ENCODE results near the gene CDC42BPA.

The CDC42BPA gene

DNA sequence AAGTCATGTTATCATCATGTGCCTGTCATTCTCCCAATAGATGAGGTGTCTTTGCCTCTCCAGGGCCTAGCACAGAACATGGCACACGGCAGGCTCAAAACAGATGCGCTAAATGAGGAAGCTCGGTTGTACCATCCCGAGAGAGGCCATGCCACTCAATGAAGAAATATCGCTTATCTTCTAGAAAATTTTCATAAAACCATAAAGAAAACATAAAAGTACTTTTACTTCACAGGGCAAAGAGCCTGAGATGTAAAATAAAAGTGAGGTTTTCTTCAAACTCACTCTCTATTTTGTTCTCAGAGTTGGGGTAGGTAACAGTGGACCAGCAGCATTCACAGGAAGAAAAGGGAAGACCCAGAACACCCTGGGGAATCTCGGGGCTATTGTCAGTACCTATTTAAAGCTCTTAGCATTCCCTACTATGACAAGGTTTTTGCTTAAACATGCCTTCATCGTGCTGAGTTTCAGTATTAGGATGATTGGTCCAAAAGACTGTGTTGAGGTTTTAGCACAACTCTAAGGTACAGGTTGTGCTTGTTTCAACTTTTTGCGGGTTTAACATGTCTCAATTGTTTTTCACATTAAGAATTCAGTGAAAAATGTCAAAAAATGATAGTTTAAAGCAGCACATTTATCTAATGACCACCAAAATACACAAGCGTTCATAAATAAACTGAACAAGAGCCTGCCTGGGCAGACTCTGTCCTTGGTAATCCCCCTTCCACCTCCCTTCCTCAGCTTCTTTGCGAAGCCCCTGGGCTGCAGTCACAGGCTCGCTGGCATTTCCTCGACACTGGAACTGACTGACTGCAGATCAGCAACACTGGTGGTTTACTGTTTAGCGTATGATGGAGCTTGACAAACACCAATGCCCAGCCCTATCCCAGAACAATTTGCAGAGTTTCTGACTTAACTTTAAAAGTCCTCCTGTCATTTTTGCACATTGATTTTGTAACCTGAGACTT, 322.6 kb downstream of the CDC42BPA start:
- DNase-seq (ENCODE audit: low spot score) = no peak

DNA sequence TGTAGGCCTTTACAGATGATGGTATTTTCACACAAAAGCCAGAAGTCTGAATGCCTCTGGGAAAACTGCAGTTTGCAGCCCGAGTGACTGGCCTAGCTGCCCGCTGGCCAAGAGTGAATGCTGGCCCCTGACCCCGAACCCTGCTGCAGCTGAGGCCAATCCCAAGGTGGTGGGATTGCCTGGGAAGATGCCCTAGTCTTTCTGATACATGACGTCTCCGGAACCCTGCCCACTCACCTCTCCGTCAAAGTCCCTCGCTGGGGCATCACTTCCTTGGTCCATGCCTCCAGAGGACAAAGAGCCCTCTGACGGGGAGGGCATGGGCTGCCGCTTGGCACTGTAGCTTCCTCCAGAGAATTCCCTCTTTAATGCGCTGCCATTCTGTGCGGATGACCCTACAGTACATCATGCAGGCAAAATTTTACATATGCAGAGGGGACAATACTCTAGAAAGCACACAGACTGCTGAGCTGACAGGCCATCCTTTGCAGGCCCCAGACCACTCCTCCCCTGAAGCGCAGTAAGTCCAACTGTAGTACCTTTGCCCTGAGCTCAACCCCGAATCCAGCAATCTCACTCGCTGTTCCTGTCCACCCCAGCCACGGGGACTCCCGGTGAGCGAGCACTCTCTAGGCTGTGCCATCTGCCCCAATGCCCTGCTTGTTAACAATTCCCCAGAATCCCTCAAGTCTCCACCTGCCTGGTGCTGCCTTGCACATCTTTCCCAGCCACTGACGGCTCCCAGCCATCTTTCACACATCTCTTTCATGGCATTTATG, 323.5 kb downstream of the CDC42BPA start:
- DNase-seq (ENCODE audit: low spot score) = no peak

DNA sequence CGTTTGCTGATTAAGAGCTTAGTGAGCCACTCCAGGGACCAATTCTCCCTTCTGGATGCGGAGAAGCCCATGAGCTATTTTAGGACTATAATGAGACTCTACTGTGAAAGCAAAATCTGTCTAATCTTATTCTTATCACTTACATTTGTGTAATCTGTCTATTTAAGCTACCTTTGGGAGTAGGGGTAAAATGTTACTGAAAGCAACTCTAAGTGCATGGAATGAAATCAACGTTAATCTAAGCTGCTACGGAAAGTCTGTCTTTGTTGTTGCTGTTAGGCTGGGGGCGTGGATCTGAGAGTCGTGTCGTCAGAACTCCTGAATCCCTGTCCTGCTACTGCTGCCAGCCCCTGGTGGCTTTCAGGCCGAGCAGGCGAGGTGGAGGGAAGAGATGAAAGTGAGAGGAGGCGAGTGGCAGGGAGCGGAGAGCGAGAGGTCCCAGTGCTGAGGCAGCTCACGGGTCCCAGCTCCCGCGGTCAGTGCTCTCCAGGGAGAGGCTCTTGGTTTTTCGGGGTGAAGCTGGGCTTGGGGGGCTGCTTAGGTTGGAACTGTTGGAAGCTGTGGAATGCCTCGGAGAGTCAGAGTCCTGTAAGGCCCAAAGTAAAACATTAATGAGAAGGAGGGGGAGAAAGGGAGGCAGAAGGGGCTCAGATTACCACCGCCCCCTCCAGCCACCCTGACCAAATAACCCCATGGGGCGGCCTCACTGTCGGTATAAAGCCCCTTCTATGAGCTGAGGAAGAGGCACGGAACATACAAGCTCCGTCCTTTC, 324.3 kb downstream of the CDC42BPA start:
- DNase-seq (ENCODE audit: low spot score) = no peak

- DNase-seq (ENCODE audit: low spot score) = no peak
Measured at GRCh38 chr1:226991920-226992319, 326.4 kb downstream of the CDC42BPA start.

DNA sequence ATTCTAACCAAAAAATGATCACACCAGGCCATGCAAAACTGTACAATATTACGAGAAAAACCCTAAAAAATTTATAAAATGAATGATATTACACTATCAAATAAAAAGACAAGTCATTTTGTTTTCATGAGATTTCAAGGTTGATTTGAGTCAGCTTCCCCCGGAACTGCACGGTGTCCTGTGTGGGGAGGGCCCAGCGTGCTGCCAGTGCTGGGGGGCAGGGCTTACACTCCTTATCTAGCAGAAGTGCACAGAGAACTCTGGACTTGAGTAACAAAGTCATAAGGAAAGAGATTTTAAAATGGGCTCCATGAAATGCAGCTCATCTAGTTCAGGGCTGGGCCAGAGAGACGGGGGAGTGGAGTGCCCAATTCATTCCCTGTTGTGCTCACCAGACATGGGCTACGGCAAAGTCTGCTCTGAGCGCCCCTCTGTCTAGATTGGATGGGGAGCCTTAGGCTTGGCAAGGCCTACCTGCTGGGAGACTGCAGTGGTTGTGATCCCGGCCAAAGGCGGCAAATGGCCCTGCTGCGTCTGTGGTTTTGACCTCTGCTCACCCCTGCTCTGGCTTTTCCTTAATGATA, 328.1 kb downstream of the CDC42BPA start:
- no peak for DNase-seq (ENCODE audit: low spot score)

DNA sequence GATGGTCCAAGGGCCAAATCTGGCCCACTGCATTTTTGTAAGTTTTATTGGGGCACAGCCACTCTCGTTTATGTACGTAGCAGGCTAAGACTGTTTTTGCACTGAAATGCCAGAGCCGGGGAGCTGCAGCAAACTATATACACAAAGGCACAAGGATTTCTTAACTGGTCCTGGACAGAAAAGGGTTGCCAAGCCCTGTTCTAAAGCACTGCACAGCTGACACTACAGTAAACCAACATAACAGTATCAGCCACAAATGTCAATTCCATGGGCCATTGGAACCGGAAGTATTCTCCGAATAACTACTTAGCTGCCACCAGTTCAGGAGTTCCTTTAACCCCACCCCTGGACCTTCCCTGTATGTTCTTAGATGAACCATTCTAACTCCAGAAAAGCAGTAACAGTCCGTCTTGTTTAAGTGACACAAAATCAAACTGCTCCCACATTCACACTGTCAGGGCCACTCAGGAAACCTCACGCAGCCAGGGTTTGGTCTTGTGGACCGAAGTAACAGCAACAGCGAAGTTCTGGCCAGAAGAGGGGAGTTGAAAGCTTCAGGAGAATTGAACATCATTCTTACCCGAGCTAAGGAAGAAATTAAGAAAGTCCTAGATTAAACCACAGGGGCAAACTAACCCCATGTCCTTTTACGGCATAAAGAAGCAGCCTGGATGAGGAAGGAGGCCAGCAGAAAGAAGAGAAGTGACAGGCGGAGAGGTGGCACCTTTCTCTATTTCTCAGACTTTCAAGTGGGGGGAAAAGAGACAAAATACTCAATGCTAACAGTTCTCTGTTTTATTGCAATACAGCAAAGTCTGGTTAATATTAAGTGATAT, 329.0 kb downstream of the CDC42BPA start:
- no peak for DNase-seq (ENCODE audit: low spot score)

DNA sequence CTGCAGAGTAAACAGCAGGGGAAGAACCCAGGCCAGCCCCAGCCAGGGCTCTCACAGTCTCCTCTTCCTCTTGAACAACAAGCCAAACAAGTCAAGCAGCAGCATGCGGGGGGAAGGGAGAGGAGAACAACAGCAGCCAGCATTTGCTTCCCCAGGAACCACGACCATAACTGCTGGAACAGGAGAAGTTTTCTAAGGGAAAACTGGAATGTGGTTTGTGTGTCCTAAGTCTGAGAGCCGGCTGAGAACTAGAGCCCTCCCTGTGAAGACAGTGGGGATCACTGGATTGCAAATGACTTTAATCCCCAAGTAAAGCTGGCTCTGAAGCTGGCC, 330.0 kb downstream of the CDC42BPA start:
- DNase-seq (ENCODE audit: low spot score) = no peak

DNA sequence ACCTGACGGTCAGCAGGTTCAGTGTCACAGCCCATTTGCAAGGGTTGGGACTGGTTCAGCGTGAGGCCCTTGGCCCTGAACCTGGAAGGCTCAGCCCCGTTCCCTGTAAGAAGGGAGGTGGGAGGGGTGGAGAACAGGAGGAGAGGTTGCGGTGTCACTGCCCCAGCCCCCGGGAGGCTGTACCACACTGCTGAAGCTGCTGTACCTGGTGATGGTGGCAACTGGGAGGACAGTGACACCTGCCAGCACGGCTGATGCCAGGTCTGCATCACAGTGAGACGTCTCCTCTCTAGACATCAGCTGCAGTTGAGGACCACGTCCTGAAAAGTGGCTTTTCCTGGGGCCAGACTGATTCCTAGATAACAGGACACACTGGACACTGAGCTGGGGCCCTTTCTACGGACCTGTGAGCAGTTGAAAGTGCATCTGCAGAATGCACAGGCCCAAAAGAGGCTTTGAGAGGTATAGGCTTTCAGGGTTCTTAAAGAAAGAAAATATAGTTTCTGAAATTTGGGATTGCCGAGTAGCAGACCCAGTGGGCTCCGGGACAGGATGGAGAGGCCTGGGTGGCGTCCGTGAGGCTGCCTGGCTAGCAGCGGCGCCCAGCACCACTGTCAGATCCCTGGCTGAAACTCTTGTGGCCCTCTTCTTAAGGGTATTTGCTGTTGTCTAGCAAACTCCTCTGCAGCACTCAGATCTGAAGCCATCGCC, 330.5 kb downstream of the CDC42BPA start:
- DNase-seq (ENCODE audit: low spot score) = no peak

DNA sequence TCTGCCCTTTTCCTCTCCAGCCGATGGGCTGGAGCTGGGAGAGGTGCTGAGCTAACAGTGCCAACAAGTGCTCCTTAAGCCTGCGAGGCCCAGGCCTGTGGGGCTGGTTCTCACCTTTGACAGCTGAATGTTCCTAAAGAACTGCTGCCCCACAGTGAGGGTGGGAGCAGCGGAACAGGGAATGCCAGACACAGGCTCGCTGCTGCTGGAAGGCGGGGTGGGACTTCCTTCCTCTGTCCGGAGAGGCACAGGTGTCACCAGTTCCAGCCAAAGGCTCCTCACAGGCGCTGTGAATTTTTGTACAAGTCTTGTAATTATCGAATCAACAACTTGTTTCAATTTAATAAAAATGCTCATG, 331.1 kb downstream of the CDC42BPA start:
- no peak for DNase-seq (ENCODE audit: low spot score)

DNA sequence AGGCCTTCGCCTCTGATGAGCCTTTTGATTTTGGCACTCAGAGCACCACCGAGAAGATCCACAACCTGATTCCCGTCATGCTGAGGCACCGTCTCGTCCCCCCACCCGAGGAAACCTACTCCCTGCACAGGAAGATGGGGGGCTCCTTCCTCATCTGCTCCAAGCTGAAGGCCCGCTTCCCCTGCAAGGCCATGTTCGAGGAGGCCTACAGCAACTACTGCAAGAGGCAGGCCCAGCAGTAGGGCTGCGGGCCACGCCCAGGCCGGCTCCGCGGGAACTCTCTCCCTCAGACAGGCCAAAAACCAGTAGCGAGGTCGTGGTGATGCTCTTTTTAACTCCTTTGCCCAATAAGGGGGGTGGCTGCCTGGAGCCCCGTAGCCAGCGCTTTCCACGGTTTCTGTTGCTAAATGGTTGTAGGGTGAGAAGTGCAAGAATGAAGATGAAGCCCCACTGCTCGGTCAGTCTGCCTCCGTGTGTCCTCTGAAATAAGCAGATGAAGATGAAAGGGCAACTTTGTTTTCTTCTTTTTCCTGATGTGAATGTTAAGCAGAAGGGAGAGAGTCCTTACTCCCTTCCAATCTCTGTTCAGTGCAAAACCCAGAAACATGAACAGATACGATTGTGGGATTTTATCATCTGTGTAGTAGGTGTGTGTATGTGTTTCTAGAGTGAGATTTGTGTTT, 331.7 kb downstream of the CDC42BPA start:
- DNase-seq (ENCODE audit: low spot score) = no peak

DNA sequence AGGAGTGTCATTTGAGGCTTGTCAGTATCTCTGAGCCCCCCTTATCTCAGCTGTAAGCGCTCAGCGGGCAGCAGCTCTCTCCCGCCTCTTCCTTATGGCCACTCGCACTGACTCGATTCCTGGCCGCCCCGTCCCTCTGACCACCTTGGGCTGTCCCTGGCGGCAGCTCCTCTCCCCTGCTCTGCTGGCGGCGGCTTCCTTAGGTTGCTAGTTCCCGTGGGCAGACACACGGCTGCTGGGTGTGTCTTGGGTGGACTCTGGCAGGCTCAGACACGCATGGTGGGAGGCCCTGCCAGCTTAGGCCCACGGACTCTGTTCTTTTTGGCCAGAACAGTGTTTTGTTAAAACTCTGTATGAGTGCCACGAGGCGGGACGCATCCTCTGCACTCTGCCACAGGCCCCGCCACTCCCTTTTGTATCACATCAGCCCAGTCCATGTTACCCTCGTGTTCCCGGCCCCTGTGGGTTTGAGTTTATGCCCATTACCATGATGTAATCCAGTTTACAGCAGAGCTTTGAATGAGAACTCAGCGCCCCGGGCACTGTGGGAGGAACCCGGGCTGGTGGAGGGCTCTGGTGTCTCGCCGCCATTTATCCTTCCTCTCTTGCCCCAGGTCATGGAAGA, 332.3 kb downstream of the CDC42BPA start:
- no peak for DNase-seq (ENCODE audit: low spot score)

GRCh38 chr1:226985239-226985838, 333.0 kb downstream of the CDC42BPA start:
- no peak for DNase-seq (ENCODE audit: low spot score)

DNA sequence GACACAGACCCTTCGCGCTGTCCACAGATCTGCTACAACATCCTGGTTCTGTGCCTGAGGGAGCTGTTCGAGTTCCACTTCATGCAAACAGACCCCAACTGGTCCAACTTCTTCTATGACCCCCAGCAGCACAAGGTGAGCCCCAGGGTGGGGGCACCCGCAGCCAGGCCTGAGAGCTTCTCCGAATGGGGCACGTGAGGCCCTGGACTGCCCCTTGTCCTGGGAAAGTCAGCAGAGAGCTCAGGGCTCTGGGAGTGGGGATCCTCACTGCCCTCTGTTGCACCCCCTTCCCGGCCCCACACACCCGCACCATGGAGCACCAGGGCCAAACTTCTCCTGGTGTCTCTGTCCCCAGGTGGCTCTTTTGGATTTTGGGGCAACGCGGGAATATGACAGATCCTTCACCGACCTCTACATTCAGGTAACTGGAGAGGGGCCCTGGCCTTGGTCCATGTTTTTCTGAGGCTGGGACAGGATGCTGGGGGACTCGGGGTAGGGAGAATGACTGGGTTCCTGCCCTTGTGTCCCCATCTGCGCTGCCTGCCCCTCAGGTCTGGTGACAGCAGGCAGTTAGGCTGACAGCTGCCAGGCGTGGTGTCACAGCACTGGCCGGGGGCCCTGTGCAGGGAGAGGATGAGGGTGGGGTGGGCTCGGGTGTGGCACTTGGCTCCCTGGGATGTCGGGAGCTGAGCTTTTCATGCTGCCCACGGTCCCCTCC, 333.6 kb downstream of the CDC42BPA start:
- no peak for DNase-seq (ENCODE audit: low spot score)

GRCh38 chr1:226983992-226984364, 334.3 kb downstream of the CDC42BPA start:
- no peak for DNase-seq (ENCODE audit: low spot score)

- DNase-seq (ENCODE audit: low spot score) = no peak
Measured at GRCh38 chr1:226983247-226983991, 334.9 kb downstream of the CDC42BPA start.

DNA sequence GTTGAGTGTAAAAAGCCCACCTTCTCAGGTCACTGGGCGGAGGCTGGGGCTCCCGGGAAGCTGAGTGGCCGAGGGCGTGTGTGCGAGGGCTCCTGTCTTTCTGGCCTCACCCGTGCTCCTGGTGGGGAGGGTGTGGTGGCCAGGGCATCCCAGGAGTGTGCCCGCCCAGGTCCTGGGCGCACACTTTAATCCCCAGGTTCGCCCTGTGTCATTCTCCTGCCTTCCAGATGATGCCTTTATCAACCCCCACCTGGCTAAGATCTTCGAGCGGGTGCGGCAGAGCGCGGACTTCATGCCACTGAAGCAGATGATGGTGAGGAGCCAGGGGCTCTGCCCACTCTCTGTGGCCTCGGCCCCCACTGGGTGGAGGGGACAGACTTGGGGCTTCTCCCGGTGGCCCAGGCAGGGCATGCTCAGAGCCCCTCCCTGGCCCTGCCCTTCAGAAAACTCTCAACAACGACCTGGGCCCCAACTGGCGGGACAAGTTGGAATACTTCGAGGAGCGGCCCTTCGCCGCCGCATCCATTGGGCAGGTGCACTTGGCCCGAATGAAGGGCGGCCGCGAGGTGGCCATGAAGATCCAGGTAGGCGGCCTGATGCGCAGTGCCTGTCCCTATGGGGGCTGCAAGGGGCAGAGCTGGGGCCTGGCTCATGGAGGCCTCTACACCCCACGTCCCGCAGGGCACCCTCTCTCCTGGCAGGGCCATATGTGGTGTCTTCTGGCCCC, 335.7 kb downstream of the CDC42BPA start:
- no peak for DNase-seq (ENCODE audit: low spot score)

DNA sequence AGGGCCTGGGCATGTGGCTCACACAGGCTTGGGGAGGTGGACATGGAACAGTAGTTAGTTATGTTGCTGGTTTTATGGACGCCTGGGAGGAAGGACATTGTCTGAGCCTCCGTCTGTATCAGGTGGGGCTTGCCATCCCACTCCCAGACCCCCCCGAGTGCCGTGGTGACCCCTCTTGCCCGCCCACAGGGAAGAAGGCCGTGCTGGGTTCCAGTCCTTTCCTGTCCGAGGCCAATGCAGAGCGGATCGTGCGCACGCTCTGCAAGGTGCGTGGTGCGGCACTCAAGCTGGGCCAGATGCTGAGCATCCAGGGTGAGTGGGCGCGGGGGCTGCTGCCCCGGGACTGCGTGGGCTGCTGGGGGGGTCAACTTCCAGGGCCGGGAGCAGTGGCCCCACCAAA, 336.5 kb downstream of the CDC42BPA start:
- no peak for DNase-seq (ENCODE audit: low spot score)
